Vagina (tissue), 1 donor: Measurements from ENCODE around the gene GBF1. TPM values are rescaled to one million over a fixed set of nuclear protein-coding genes. Genes with fewer than 3 reads are reported as not detected.

ENCODE experiments used
- total RNA-seq: library from RNA; depleted of rRNA; stranded (reverse); fragments of >200 nt; gene quantifications from one replicate; pipeline ENCODE4 v1.2.3, GENCODE V29; 2016

The GBF1 gene
- total RNA-seq, 1 donor from 2014 or later = 48.9 TPM

Other genes with a start within 250 kb of the GBF1 start
- 26.5 TPM for gene ARMH3, start 189.4 kb upstream of the GBF1 start, total RNA-seq
- 29.7 TPM for gene HPS6, start 180.2 kb upstream of the GBF1 start, total RNA-seq
- 62.6 TPM for gene LDB1, start 125.2 kb upstream of the GBF1 start, total RNA-seq
- gene PPRC1, start 112.5 kb upstream of the GBF1 start, total RNA-seq = 29.5 TPM
- 61.9 TPM for gene NOLC1, start 93.1 kb upstream of the GBF1 start, total RNA-seq
- gene ELOVL3, start 19.2 kb upstream of the GBF1 start, total RNA-seq = not detected
- not detected for gene PITX3, start 4.0 kb upstream of the GBF1 start, total RNA-seq
- gene NFKB2, start 150.2 kb downstream of the GBF1 start, total RNA-seq = 26.8 TPM
- 6.4 TPM for gene PSD, start 173.3 kb downstream of the GBF1 start, total RNA-seq
- 27.7 TPM for gene FBXL15, start 175.3 kb downstream of the GBF1 start, total RNA-seq
- gene CUEDC2, start 187.0 kb downstream of the GBF1 start, total RNA-seq = 52.1 TPM
- gene C10orf95, start 206.0 kb downstream of the GBF1 start, total RNA-seq = not detected